Endodermal cell (in vitro differentiated cells): ENCODE results near the gene CXCR2. TPM values are rescaled to one million over a fixed set of nuclear protein-coding genes. Genes with fewer than 3 reads are reported as not detected.
"Not testable (repeated sequence)": the region's sequence is repeated elsewhere in the genome, so short reads cannot be mapped to it uniquely, and the experiment has no call there.

Experiments
- DNase-seq: peaks from one replicate; pipeline ENCODE4 v3.0.0-alpha.2; 2017
- H3K27ac ChIP-seq: 2 replicates; pipeline ENCODE4 v1.5.1; 2013; ENCODE audit warnings: mild to moderate bottlenecking, low read depth, low read length, moderate library complexity
- H3K27me3 ChIP-seq: 2 replicates; pipeline ENCODE4 v1.6.1; 2013; ENCODE audit warnings: mild to moderate bottlenecking, low read length, moderate library complexity; ENCODE audit not compliant: insufficient read depth, control insufficient read depth, poor library complexity, severe bottlenecking
- H3K36me3 ChIP-seq: 2 replicates; pipeline ENCODE4 v1.7.0; 2013; ENCODE audit warnings: mild to moderate bottlenecking, low read length, moderate library complexity; ENCODE audit not compliant: control insufficient read depth, insufficient read depth
- H3K4me1 ChIP-seq: one replicate; pipeline ENCODE4 v1.7.0; 2013; ENCODE audit warnings: low read length; ENCODE audit not compliant: control insufficient read depth, insufficient read depth
- H3K4me3 ChIP-seq: 2 replicates; pipeline ENCODE4 v1.5.1; 2013; ENCODE audit warnings: mild to moderate bottlenecking, low read length, moderate library complexity
- H3K9ac ChIP-seq: 2 replicates; pipeline ENCODE4 v1.6.1; 2013; ENCODE audit warnings: mild to moderate bottlenecking, low read length, moderate library complexity; ENCODE audit not compliant: poor library complexity, severe bottlenecking; ENCODE audit errors: extremely low read depth
- H3K9me3 ChIP-seq: 2 replicates; pipeline ENCODE4 v1.6.1; 2013; ENCODE audit warnings: mild to moderate bottlenecking, low read length, moderate library complexity; ENCODE audit not compliant: control insufficient read depth
- H3K27ac Mint-ChIP-seq: 2 replicates; pipeline ENCODE4 v1.8.0; 2020; ENCODE audit warnings: mixed read lengths
- H3K27me3 Mint-ChIP-seq: 2 replicates; pipeline ENCODE4 v1.8.0; 2021; ENCODE audit warnings: mild to moderate bottlenecking, mixed read lengths; ENCODE audit not compliant: insufficient read depth
- H3K36me3 Mint-ChIP-seq: 2 replicates; pipeline ENCODE4 v1.8.0; 2020; ENCODE audit warnings: low read depth, mixed read lengths
- H3K4me1 Mint-ChIP-seq: 2 replicates; pipeline ENCODE4 v1.8.0; 2020; ENCODE audit warnings: mixed read lengths
- H3K4me3 Mint-ChIP-seq: 2 replicates; pipeline ENCODE4 v1.8.0; 2020; ENCODE audit warnings: mild to moderate bottlenecking, moderate library complexity, mixed read lengths
- H3K9me3 Mint-ChIP-seq: 2 replicates; pipeline ENCODE4 v1.8.0; 2020; ENCODE audit warnings: mild to moderate bottlenecking, mixed read lengths
- WGBS, 2 experiments: methylation state at CpG; one replicate each; pipeline versions ENCODE4 v1.1.5 to v1.1.7; 2013; ENCODE audit warnings: missing lambda C conversion rate in 2 of 2, mixed read lengths in 1 of 2; ENCODE audit not compliant: insufficient coverage in 1 of 2, insufficient read length in 1 of 2; 5-methylcytosine and 5-hydroxymethylcytosine counted together
- total RNA-seq, 2 donors: library from RNA; stranded (reverse); fragmentation: NEBNext Ultra II Directional in 1 of 2; extraction: Animal tissue kit (Norgen Biotek cat#: 25700) in 1 of 2; gene quantifications; 2 replicates in 1 of 2; 3 replicates in 1 of 2; pipeline ENCODE4 v1.2.1, GENCODE V29; 2021
- TF ChIP-seq, protein P1 (sequence below): fragments of 200-600 bp; sonication (generic); conservative IDR thresholded peaks from 2 replicates; pipeline ENCODE4 v1.5.0; 2021; ENCODE audit warnings: antibody characterized with exemption, mild to moderate bottlenecking

CXCR2 gene
- total RNA-seq, 2 donors from 2014 or later = not detected

DNA sequence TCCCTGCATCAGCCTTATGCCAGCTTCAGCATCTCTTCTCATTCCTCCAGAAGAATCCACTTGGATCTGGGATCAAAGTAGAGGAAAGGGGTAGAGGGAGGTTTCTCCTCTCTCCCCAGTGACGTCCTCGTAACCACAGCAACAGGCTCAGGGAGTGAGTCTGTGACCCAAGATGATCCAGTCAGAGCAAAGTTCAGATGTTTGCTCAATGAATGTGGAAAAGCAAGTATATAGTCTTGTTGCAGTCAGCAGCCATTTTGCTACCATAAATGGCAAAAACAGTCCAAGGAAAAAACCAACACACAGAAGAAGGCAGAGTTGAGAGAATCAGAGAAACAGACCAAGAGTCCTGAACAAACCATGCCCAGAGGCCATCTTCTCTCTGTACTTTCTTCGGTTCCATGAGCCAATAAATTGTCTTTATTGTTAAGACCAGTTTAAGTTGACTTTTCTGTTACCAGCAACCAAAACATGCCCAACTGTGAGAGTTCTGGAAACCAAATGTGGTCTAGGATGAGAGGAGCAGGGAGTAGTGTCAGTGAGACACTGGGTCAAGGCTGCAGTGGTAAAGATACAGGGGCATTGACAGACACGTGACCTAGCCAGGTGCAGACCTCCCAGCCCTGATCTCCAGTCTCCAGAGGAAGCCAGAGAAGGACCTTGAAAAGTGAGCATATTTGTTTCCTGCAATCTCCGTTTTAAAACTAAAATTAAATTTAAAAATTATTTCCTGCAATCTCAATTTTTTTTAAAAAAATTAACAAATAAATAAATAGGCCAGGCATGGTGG is 44.1 kb downstream of the CXCR2 start:
- Mint-ChIP-seq H3K36me3 (no peaks in the 10 kb centered on the region), H3K27ac (no peak overlapping the region), H3K27me3 (peaks cover 37% of the 10 kb centered on the region), H3K9me3 (no peaks in the 10 kb centered on the region), H3K4me1 (no peaks in the 10 kb centered on the region), H3K4me3 (no peak overlapping the region)
- Histone ChIP-seq H3K27ac (no peak overlapping the region), H3K9ac (no peak overlapping the region), H3K4me3 (no peak overlapping the region), H3K27me3 (peaks cover 33% of the 10 kb centered on the region), H3K36me3 (no peaks in the 10 kb centered on the region), H3K4me1 (no peaks in the 10 kb centered on the region), H3K9me3 (no peaks in the 10 kb centered on the region)
- WGBS, 2 experiments = 87 to 90% methylated on average over 2 to 5 of the region's 5 CpGs
- no peak for DNase-seq
- TF ChIP-seq, protein P1, sequence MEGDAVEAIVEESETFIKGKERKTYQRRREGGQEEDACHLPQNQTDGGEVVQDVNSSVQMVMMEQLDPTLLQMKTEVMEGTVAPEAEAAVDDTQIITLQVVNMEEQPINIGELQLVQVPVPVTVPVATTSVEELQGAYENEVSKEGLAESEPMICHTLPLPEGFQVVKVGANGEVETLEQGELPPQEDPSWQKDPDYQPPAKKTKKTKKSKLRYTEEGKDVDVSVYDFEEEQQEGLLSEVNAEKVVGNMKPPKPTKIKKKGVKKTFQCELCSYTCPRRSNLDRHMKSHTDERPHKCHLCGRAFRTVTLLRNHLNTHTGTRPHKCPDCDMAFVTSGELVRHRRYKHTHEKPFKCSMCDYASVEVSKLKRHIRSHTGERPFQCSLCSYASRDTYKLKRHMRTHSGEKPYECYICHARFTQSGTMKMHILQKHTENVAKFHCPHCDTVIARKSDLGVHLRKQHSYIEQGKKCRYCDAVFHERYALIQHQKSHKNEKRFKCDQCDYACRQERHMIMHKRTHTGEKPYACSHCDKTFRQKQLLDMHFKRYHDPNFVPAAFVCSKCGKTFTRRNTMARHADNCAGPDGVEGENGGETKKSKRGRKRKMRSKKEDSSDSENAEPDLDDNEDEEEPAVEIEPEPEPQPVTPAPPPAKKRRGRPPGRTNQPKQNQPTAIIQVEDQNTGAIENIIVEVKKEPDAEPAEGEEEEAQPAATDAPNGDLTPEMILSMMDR = no peak

DNA sequence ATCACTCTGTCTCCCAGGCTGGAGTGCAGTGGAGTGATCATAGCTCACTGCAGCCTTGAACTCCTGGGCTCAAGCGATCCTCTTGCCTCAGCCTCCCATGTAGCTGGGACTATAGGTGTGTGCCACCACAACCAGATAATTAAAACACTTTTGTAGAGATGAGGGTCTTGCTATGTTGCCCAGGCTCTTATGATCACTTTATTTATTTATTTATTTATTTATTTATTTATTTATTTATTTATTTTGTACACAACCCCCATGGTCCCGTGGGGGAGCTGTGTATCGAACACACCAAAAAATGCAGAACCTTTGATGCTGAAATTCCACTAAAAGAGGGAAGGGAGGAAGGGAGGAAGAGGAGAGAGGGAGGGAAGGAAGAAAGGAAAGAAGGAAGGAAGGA is 45.9 kb downstream of the CXCR2 start:
- not testable (repeated sequence) for H3K9me3 Mint-ChIP-seq, H3K9me3 ChIP-seq, H3K4me3 Mint-ChIP-seq, H3K4me1 Mint-ChIP-seq, H3K27ac ChIP-seq, H3K36me3 ChIP-seq, H3K36me3 Mint-ChIP-seq, H3K4me1 ChIP-seq, DNase-seq, H3K9ac ChIP-seq, H3K27ac Mint-ChIP-seq, H3K4me3 ChIP-seq
- 84% methylated on average over 3 of the region's 3 CpGs; no CpG with 5 or more reads in 1 of the 2 experiments for WGBS, 2 experiments
- H3K27me3 Mint-ChIP-seq = peaks cover 31% of the 10 kb centered on the region
- H3K27me3 ChIP-seq = peaks cover 33% of the 10 kb centered on the region

DNA sequence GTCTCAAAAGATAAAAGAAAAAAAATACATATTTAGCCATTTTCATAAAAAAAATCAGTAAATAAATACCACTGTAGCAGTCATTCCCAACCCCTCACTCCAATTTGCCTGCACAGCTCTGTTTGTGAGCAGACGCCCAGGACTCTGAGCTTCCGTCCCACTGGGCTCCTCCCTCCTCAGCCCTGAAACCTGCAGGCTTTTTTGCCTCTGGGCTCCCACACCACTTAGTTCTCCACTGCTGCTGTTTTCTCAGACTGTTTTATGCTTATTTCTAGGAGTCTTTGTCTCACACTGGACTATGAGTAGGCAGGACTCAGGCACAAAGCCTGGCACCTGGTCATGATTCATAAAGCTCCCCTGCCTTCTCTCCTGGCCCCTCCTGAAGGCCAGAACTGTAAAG is 47.0 kb downstream of the CXCR2 start:
- H3K4me1 Mint-ChIP-seq = no peaks in the 10 kb centered on the region
- H3K9me3 Mint-ChIP-seq = peaks cover 2% of the 10 kb centered on the region
- H3K4me1 ChIP-seq = no peaks in the 10 kb centered on the region
- no peak for DNase-seq
- H3K27me3 Mint-ChIP-seq = peaks cover 29% of the 10 kb centered on the region
- H3K9ac ChIP-seq = no peak overlapping the region
- H3K9me3 ChIP-seq = no peaks in the 10 kb centered on the region
- H3K27ac Mint-ChIP-seq = no peak overlapping the region
- peaks cover 33% of the 10 kb centered on the region for H3K27me3 ChIP-seq
- H3K4me3 Mint-ChIP-seq = no peak overlapping the region
- H3K27ac ChIP-seq = no peak overlapping the region
- 80 to 92% methylated on average over 2 of the region's 2 CpGs for WGBS, 2 experiments
- TF ChIP-seq, protein P1 = no peak
- H3K36me3 ChIP-seq = no peaks in the 10 kb centered on the region
- H3K36me3 Mint-ChIP-seq = no peaks in the 10 kb centered on the region
- H3K4me3 ChIP-seq = no peak overlapping the region
